Effector memory CD4-positive, alpha-beta T cell (primary cell): ENCODE results near the gene NFIC.
"Not testable (repeated sequence)": the region's sequence is repeated elsewhere in the genome, so short reads cannot be mapped to it uniquely, and the experiment has no call there.

Source experiments
- DNase-seq, 3 donors: peaks; one replicate each; pipeline ENCODE4 v3.0.0-alpha.2; 2020
- H3K27ac ChIP-seq: 2 replicates; pipeline ENCODE4 v1.7.0; 2013; ENCODE audit warnings: mild to moderate bottlenecking, low read length, moderate library complexity; ENCODE audit not compliant: insufficient read depth, poor library complexity, severe bottlenecking
- H3K27me3 ChIP-seq: replicated peaks from 2 replicates; pipeline ENCODE4 v1.7.0; 2013; ENCODE audit warnings: mild to moderate bottlenecking, low read length; ENCODE audit not compliant: insufficient read depth, control insufficient read depth, poor library complexity, severe bottlenecking
- H3K36me3 ChIP-seq: 2 replicates; pipeline ENCODE4 v1.7.0; 2013; ENCODE audit warnings: mild to moderate bottlenecking, low read length, moderate library complexity; ENCODE audit not compliant: control insufficient read depth, insufficient read depth
- H3K4me1 ChIP-seq: 2 replicates; pipeline ENCODE4 v1.7.0; 2013; ENCODE audit warnings: low read length, mild to moderate bottlenecking; ENCODE audit not compliant: control insufficient read depth, insufficient read depth, poor library complexity, severe bottlenecking
- H3K4me3 ChIP-seq: 2 replicates; pipeline ENCODE4 v1.7.0; 2013; ENCODE audit warnings: low read length, low read depth, mild to moderate bottlenecking; ENCODE audit not compliant: insufficient read depth, poor library complexity, severe bottlenecking
- H3K9me3 ChIP-seq: 2 replicates; pipeline ENCODE4 v1.7.0; 2013; ENCODE audit warnings: mild to moderate bottlenecking, low read length, moderate library complexity; ENCODE audit not compliant: control insufficient read depth

NFIC gene

DNA sequence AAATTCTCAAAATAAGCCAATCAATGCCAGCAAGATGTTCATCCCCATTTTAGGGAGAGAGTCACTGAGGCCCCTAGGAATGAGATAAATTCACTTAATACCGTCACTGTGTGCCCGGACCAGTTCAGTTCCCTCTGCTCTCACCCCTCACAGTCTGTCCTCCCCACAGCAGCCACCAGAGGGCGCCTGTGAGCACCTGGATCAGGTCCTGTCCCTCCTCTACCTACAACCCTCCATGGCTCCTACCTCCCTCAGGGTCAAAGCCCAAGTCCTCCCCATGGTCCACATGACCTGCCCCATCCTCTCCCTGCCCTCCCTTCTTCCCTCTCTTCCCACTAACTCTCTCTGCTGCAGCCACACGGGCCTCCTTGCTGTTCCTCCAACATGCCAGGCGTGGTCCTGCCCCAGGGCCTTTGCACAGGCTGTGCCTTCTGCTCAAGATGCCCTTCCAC lies 42.0 kb upstream of the NFIC start:
- Histone ChIP-seq H3K9me3 (no peaks in the 10 kb centered on the region), H3K27me3 (peaks cover 4% of the 10 kb centered on the region), H3K4me3 (no peak overlapping the region)

DNA sequence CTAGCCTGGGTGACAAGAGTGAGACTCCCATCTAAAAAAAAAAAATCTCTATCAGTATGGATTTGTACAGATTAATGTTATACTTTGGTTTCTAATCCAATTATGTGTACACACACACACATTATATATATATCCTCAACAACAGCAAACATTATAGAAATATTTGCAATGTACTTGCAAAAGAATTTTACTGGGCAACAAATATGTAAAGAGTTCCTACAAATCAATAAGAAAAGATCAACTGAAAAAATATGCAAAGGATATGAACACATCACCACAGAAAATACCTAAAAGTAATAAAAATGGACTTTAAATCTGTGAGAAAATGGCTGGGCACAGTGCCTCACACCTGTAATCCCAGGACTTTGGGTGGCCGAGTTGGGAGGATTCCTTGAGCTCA lies 40.9 kb upstream of the NFIC start:
- Histone ChIP-seq H3K27me3 (peaks cover 4% of the 10 kb centered on the region), H3K27ac (no peak overlapping the region), H3K36me3 (no peaks in the 10 kb centered on the region), H3K4me3 (no peak overlapping the region), H3K9me3 (no peaks in the 10 kb centered on the region), H3K4me1 (no peaks in the 10 kb centered on the region)
- no peak for DNase-seq

More for the DNA sequence above, 42.0 kb upstream of the NFIC start:
- Histone ChIP-seq H3K4me1 (no peaks in the 10 kb centered on the region), H3K36me3 (no peaks in the 10 kb centered on the region), H3K27ac (no peak overlapping the region)
- DNase-seq = peak; percentile 45 to 64 (median 58)

GRCh38 chr19:3328743-3329142 lies 37.6 kb upstream of the NFIC start:
- Histone ChIP-seq H3K36me3 (no peaks in the 10 kb centered on the region), H3K27ac (no peak overlapping the region), H3K27me3 (no peaks in the 10 kb centered on the region), H3K4me1 (no peaks in the 10 kb centered on the region), H3K4me3 (no peak overlapping the region), H3K9me3 (no peaks in the 10 kb centered on the region)
- no peak for DNase-seq

GRCh38 chr19:3330047-3330446 lies 36.3 kb upstream of the NFIC start:
- Histone ChIP-seq H3K27me3 (no peaks in the 10 kb centered on the region), H3K36me3 (no peaks in the 10 kb centered on the region), H3K4me3 (no peak overlapping the region), H3K9me3 (no peaks in the 10 kb centered on the region), H3K27ac (no peak overlapping the region), H3K4me1 (no peaks in the 10 kb centered on the region)
- DNase-seq = no peak

DNA sequence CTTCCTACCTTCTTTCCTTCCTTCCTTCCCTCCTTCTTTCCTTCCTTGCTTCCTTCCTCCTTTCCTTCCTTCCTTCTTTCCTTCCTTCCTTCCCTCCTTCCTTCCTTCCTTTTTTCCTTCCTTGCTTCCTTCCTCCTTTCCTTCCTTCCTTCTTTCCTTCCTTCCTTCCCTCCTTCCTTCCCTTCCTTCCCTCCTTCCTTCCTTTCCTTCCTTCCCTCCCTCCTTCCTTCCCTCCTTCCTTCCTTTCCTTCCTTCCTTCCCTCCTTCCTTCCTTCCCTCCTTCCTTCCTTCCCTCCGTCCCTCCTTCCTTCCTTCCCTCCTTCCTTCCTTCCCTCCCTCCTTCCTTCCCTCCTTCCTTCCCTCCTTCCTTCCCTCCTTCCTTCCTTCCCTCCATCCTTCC lies 34.2 kb upstream of the NFIC start:
- H3K36me3 ChIP-seq, H3K9me3 ChIP-seq, H3K4me1 ChIP-seq, DNase-seq, H3K27me3 ChIP-seq, H3K27ac ChIP-seq, H3K4me3 ChIP-seq: not testable (repeated sequence)

- H3K27me3 ChIP-seq = no peaks in the 10 kb centered on the region
- no peak overlapping the region for H3K27ac ChIP-seq
- no peak for DNase-seq
- no peaks in the 10 kb centered on the region for H3K4me1 ChIP-seq
- H3K36me3 ChIP-seq = no peaks in the 10 kb centered on the region
- no peak overlapping the region for H3K4me3 ChIP-seq
- H3K9me3 ChIP-seq = no peaks in the 10 kb centered on the region
Observed at GRCh38 chr19:3333020-3333583, 33.3 kb upstream of the NFIC start.

- Histone ChIP-seq H3K4me3 (no peak overlapping the region), H3K9me3 (no peaks in the 10 kb centered on the region), H3K27me3 (no peaks in the 10 kb centered on the region), H3K4me1 (peaks cover 4% of the 10 kb centered on the region), H3K27ac (no peak overlapping the region), H3K36me3 (no peaks in the 10 kb centered on the region)
- DNase-seq = no peak
Observed at GRCh38 chr19:3333662-3334061, 32.7 kb upstream of the NFIC start.

- not testable (repeated sequence) for H3K4me3 ChIP-seq, H3K4me1 ChIP-seq, H3K9me3 ChIP-seq, H3K27ac ChIP-seq, H3K27me3 ChIP-seq, H3K36me3 ChIP-seq, DNase-seq
Observed at GRCh38 chr19:3334749-3335430, 31.5 kb upstream of the NFIC start.

- Histone ChIP-seq H3K4me3 (no peak overlapping the region), H3K27me3 (no peaks in the 10 kb centered on the region), H3K36me3 (no peaks in the 10 kb centered on the region), H3K4me1 (peaks cover 6% of the 10 kb centered on the region), H3K9me3 (no peaks in the 10 kb centered on the region), H3K27ac (no peak overlapping the region)
- no peak for DNase-seq
Observed at GRCh38 chr19:3335431-3336350, 30.7 kb upstream of the NFIC start.

DNA sequence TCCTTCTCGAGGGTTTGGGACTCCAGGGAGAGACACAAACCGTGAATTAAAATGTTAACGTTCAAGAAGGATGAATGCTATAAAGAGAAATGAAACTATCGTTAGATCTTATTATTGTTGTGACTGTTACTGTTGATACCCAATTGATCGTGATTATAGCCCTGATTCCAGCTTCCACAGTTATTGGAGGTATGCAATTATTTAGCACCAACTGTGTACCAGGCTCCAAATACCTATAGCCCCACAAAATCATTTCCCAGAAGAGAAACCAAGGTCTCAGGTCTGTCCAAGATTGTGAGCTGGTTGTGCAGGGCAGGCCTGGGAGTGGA lies 30.1 kb upstream of the NFIC start:
- no peaks in the 10 kb centered on the region for H3K27me3 ChIP-seq
- no peaks in the 10 kb centered on the region for H3K9me3 ChIP-seq
- no peak overlapping the region for H3K4me3 ChIP-seq
- H3K36me3 ChIP-seq = no peaks in the 10 kb centered on the region
- peaks cover 6% of the 10 kb centered on the region for H3K4me1 ChIP-seq
- DNase-seq = no peak
- no peak overlapping the region for H3K27ac ChIP-seq
